ENCODE measurements around the gene PECR.
"Not testable (repeated sequence)": the region's sequence is repeated elsewhere in the genome, so short reads cannot be mapped to it uniquely, and the experiment has no call there.

PECR gene

GRCh38 chr2:216023055-216023648 lies 58.5 kb downstream of the PECR start:
- peak; percentile 69 for DNase-seq

GRCh38 chr2:216021768-216022565 lies 59.6 kb downstream of the PECR start:
- DNase-seq = no peak

- DNase-seq = no peak
These were observed 62.9 kb downstream of the PECR start for GRCh38 chr2:216018709-216019108.

GRCh38 chr2:216017365-216017764 lies 64.2 kb downstream of the PECR start:
- DNase-seq = peak; percentile 69

GRCh38 chr2:216016581-216016980 lies 65.0 kb downstream of the PECR start:
- DNase-seq = no peak

- DNase-seq = no peak
These were observed 65.7 kb downstream of the PECR start for GRCh38 chr2:216015722-216016464.

GRCh38 chr2:216014986-216015385 lies 66.6 kb downstream of the PECR start:
- DNase-seq = no peak

GRCh38 chr2:216014006-216014405 lies 67.6 kb downstream of the PECR start:
- DNase-seq = no peak

- peak; percentile 91 for DNase-seq
These were observed 68.3 kb downstream of the PECR start, which contains the start of gene MREG for GRCh38 chr2:216013080-216013909. Gene MREG, minus strand, starts transcription at chr2:216013551. Its CDS starts 224 bp downstream, at chr2:216013327.

GRCh38 chr2:216012830-216013079 lies 68.9 kb downstream of the PECR start:
- DNase-seq = no peak

GRCh38 chr2:216012133-216012829 lies 69.3 kb downstream of the PECR start:
- DNase-seq = no peak

- not testable (repeated sequence) for DNase-seq
These were observed 72.4 kb downstream of the PECR start for GRCh38 chr2:216009215-216009614.

GRCh38 chr2:216008387-216008786 lies 73.2 kb downstream of the PECR start:
- no peak for DNase-seq

GRCh38 chr2:216006164-216006663 lies 75.4 kb downstream of the PECR start:
- peak; percentile 95 for DNase-seq

- no peak for DNase-seq
These were observed 76.8 kb downstream of the PECR start for GRCh38 chr2:216004697-216005283.

- no peak for DNase-seq
These were observed 77.5 kb downstream of the PECR start for GRCh38 chr2:216003876-216004696.

- DNase-seq = no peak
These were observed 78.9 kb downstream of the PECR start for GRCh38 chr2:216002693-216003092.

GRCh38 chr2:216002101-216002678 lies 79.4 kb downstream of the PECR start:
- DNase-seq = no peak

GRCh38 chr2:216001216-216002100 lies 80.2 kb downstream of the PECR start:
- DNase-seq = no peak
